GM12892 (cell line): ENCODE data around the gene C19orf18.

Experiments used
- POLR2A ChIP-seq: IDR thresholded peaks from 2 replicates; pipeline ENCODE4 v1.6.1; 2011; ENCODE audit warnings: low read depth, low read length, control low read depth
- POLR2AphosphoS5 ChIP-seq: IDR thresholded peaks from 2 replicates; pipeline ENCODE4 v1.6.1; 2011; ENCODE audit warnings: low read depth, low read length, control low read depth

DNA sequence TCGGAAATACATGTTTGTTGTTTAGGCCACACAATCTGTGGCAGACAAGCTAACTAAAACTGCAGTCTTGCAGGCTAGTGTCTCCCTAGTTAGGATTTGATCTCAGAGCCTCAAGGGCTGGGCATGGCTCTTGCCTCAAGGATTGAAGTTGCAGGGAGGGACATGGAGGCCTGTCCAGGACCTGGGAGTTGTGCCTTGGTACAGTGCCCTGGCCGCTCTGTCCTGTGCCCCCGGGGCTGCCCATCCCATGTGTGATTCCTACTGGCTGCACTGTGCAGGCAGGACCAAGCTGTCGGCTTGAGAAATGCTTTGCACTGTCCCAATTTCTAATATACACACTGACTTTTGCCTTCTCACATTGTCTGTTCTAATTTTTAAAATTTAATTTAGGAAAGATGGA, 19.3 kb downstream of the C19orf18 start:
- TF ChIP-seq POLR2A (no peak), POLR2AphosphoS5 (no peak)
